Fibroblast of pulmonary artery (primary cell): ENCODE measurements around the gene CAMKK1.
A peak's percentile ranks its signal among the peaks of the same experiment; 100 is the strongest.

Experiments used
- DNase-seq: peaks from one replicate; pipeline ENCODE4 v3.0.0-alpha.2; 2010; ENCODE audit warnings: low read depth
- H3K4me3 ChIP-seq: replicated peaks from 2 replicates; pipeline ENCODE4 v1.5.1; 2011; ENCODE audit warnings: low read depth, mild to moderate bottlenecking, control low read depth, low read length, moderate library complexity
- TF ChIP-seq, protein P1 (sequence below): IDR thresholded peaks from 2 replicates; pipeline ENCODE4 v1.5.1; 2011; ENCODE audit warnings: mild to moderate bottlenecking, control low read depth, low read length, inconsistent platforms; ENCODE audit errors: missing control alignments

The CAMKK1 gene

DNA sequence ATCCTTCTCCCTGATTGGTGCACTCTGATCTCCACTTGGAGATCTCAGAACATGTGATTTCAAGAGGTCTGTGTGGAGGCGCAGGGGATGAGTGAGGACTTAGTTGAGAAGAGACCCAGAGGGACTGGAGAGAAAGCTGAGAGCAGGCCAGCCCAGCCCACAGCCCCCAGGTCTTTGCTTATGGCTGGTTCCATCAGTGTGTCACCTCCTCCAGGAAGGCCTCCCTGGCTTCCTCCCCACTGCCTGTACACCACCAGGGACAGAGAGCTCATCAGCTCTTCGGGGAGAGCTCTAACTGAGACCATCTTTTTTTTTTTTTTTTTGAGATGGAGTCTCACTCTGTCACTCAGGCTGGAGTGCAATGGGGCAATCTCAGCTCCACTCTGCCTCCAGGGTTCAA lies 20.0 kb upstream of the CAMKK1 start:
- H3K4me3 ChIP-seq = no peak overlapping the region
- TF ChIP-seq, protein P1, sequence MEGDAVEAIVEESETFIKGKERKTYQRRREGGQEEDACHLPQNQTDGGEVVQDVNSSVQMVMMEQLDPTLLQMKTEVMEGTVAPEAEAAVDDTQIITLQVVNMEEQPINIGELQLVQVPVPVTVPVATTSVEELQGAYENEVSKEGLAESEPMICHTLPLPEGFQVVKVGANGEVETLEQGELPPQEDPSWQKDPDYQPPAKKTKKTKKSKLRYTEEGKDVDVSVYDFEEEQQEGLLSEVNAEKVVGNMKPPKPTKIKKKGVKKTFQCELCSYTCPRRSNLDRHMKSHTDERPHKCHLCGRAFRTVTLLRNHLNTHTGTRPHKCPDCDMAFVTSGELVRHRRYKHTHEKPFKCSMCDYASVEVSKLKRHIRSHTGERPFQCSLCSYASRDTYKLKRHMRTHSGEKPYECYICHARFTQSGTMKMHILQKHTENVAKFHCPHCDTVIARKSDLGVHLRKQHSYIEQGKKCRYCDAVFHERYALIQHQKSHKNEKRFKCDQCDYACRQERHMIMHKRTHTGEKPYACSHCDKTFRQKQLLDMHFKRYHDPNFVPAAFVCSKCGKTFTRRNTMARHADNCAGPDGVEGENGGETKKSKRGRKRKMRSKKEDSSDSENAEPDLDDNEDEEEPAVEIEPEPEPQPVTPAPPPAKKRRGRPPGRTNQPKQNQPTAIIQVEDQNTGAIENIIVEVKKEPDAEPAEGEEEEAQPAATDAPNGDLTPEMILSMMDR = no peak
- DNase-seq = no peak

DNA sequence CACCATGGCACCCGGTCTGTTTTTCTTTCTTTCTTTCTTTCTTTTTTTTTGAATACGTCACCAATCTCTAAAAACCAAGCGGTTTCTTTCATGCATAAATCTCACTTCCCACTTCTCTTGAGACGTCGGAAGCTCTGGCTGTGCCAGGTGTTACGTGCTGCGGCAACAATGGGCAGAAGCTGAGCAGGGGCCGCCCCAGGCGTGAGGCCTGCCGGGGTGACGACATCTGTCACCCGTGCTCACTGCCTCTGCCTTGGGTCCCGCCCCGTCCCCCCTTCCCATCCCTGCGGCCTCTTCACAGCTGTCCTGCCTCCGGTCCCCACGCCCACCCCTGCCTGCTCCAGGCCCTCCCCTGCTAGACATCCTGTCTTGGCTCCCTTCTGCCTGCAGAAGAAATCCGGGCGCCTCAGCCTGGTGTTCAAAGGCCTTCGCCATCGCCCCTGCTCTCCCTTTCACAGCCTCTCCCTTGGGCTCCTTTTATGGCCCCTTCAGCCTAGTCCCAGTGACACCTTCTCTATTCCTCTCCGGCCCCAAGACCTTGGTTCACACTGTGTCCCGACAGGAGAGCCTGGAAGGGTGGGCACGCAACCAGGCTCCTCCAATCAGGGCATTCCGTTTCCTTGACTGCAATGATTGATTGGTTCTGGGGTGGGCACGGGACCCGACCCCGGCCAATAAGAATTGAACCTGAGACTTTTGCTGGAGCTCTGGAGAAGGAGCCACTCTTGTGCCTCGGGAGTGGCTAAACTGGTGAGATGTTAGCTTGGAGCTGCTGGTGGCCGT lies 18.6 kb upstream of the CAMKK1 start:
- DNase-seq = no peak
- no peak overlapping the region for H3K4me3 ChIP-seq
- TF ChIP-seq, protein P1 = no peak

DNA sequence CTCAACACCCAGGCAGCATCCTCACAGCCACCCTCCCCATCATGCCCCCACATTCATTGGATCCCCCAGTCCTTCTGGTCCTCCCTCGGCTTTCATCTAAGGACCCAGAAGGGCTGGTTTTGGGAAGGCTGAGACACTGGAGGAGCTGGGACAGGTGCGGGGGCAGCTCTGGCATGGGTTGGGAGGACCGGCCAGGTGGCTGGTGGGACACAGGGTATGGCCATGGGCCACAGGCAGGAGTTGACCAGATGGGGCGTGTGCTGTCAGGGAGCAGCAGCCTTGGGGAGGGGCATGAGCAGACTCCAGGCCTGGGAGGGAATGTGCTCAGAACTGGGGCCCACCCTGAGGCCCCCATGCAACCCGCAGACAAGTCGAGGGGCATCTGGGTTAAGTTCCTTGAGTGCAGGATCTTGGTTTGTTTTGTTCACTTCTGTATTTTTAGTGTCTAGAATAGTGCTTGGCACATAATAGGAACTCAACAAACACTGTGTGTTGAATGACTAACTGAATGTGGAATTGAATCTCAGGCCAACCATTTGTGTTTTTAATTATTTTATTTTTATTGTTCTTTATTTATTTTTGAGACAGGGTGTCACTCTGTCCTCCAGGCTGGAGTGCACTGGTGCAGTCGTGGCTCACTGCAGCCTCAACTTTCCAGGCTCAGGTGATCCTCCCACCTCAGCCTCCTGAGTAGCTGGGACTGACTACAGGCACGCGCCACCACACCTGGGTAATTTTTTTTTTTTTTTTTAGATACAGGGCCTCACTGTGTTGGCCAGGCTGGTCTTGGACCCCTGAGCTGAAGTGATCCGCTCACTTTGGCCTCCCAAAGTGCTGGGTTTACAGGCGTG lies 17.8 kb upstream of the CAMKK1 start:
- H3K4me3 ChIP-seq = no peak overlapping the region
- DNase-seq = no peak
- TF ChIP-seq, protein P1 = no peak

DNA sequence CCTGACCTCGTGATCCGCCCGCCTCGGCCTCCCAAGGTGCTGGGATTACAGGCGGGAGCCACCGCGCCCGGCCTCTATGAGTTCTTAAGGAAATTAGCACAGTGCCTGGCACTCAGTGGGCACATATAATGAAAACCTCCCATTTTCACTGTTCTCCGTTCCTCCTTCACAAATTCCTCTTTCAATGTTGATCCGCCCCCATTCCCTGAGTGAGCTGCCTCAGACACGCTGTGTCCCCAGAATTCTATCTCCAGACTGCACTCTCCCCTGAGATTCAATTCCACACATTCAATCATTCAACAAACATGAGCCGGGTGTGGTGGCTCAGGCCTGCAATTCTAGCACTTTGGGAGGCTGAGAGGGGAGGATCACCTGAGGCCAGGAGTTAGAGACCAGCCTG lies 16.4 kb upstream of the CAMKK1 start:
- no peak for DNase-seq
- TF ChIP-seq, protein P1 = no peak
- H3K4me3 ChIP-seq = no peak overlapping the region

DNA sequence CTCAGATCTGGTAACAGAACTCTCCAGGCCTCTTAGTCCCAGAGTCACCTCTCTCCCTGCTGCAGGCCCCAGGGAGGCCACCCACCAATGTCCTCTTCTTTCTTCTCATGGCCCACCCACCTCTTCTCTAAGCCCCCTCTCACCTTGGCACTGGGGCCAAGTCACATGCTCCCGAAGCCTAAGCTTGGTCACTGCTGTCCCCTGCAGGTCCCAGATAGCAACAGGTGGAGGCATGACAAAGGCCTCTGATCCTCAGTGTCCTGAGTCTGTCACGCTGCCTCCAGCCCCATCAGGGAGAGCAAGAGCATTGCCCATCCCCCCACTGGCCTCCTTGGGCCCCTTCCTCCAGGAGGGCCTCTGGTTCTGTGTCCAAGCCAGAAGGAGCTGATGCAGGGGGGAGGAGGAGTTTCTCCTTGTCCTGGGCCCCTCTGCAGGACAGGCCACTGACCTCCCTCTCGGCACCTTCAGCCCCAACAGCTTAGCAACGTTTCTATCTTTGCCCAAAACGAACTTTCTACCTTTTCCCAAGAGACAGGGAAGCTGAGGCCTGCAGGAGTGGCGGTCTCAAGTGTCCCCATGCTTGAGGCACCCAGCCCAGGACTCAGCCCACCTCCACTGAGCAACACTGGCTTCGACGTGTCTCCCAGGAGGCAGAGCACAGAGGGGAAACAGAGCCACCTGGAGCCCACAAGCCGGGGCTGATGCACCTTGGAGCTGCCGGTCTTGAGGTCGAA lies 14.8 kb upstream of the CAMKK1 start:
- no peak overlapping the region for H3K4me3 ChIP-seq
- TF ChIP-seq, protein P1 = peak; percentile 12
- no peak for DNase-seq

DNA sequence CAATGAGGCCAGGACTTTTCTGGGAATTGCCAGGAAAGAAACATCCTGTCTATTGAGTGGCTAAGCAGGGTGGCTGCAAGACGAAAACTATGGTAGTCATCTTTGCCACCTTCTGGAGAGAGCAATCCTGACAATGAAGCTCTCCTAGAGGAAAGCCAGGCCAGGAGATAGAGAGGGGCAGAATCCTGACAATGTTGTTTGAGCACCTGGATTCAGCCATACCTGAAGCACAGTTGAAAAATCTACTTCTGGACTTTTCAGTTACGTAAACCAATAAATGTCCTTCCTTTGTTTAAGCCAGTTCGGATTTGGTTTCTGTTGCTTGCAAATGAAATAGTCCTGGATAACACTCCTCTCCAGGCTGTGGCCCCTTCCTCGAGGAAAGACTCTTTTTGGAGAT lies 14.0 kb upstream of the CAMKK1 start:
- no peak for DNase-seq
- H3K4me3 ChIP-seq = no peak overlapping the region
- TF ChIP-seq, protein P1 = no peak
